Right atrium auricular region (tissue), 2 donors: ENCODE measurements around the gene CKM. TPM values are rescaled to one million over a fixed set of nuclear protein-coding genes. Genes with fewer than 3 reads are reported as not detected.

ENCODE experiments used
- DNase-seq: peaks from one replicate; pipeline ENCODE4 v3.0.0-alpha.2; 2019; ENCODE audit warnings: low spot score
- H3K27ac ChIP-seq, 2 donors: fragments of 200-600 bp; sonication (generic); 1 replicate in 1 of 2; 2 replicates in 1 of 2; pipeline ENCODE4 v1.5.1; 2016 to 2019
- H3K27me3 ChIP-seq, 2 donors: fragments of 200-600 bp; sonication (generic); one replicate each; pipeline versions ENCODE4 v1.5.1 to v1.6.0; 2017 to 2019
- H3K36me3 ChIP-seq: fragments of 200-600 bp; sonication (generic); one replicate; pipeline ENCODE4 v1.5.1; 2016
- H3K4me1 ChIP-seq, 2 donors: fragments of 200-600 bp; sonication (generic); one replicate each; pipeline versions ENCODE4 v1.5.1 to v1.6.0; 2017 to 2019
- H3K4me3 ChIP-seq, 2 donors: fragments of 200-600 bp; sonication (generic); 1 replicate in 1 of 2; 2 replicates in 1 of 2; pipeline ENCODE4 v1.5.1; 2017 to 2019; ENCODE audit warnings: mild to moderate bottlenecking in 1 of 2, moderate library complexity in 1 of 2
- H3K9me3 ChIP-seq, 2 donors: fragments of 200-600 bp; sonication (generic); one replicate each; pipeline ENCODE4 v1.5.1; 2019
- total RNA-seq, 2 donors: library from RNA; depleted of rRNA; stranded (reverse); fragments of >200 nt; gene quantifications; one replicate each; pipeline ENCODE4 v1.1.0, GENCODE V29; 2016
- TF ChIP-seq, protein P1 (sequence below), 2 donors: fragments of 200-600 bp; sonication (generic); IDR thresholded peaks; one replicate each; pipeline ENCODE4 v1.5.1; 2019; ENCODE audit warnings: antibody characterized with exemption in 2 of 2

The CKM gene
- total RNA-seq, 2 donors from 2014 or later, result 3,033 to 6,121 TPM

DNA sequence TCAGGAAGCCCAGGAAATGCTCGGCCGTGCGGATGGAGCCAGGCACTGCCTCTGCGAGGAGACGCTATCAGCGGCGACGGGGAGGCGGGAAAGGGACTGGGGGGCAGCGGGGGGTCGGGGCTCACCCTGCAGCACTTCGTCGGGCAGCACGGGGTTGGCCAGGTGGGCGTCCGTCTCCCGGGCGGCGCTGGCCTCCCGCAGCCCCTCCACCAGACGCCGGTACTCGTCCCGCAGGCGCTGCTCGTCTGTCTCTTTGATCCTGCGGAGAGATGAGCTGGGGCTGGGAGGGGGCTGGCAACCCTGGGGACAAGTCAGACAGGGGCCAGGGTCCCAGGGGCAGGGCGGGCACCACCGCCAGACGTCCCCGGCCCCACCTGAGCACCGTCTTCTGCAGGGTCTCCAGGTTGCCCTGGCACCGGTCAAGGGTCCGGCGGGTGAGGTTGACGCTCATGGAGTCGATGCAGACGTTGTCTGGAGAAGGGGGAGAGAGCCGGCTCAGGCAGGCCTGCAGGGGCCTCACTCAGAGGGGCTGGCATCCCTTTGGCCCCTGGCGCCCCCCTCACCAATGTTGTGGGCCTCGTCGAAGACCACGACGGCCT, 41.3 kb upstream of the CKM start:
- no peaks in the 10 kb centered on the region for H3K27me3 ChIP-seq
- DNase-seq, result no peak
- no peak overlapping the region for H3K4me3 ChIP-seq
- no peak overlapping the region for H3K27ac ChIP-seq
- H3K4me1 ChIP-seq, result no peaks in the 10 kb centered on the region
- TF ChIP-seq, protein P1, sequence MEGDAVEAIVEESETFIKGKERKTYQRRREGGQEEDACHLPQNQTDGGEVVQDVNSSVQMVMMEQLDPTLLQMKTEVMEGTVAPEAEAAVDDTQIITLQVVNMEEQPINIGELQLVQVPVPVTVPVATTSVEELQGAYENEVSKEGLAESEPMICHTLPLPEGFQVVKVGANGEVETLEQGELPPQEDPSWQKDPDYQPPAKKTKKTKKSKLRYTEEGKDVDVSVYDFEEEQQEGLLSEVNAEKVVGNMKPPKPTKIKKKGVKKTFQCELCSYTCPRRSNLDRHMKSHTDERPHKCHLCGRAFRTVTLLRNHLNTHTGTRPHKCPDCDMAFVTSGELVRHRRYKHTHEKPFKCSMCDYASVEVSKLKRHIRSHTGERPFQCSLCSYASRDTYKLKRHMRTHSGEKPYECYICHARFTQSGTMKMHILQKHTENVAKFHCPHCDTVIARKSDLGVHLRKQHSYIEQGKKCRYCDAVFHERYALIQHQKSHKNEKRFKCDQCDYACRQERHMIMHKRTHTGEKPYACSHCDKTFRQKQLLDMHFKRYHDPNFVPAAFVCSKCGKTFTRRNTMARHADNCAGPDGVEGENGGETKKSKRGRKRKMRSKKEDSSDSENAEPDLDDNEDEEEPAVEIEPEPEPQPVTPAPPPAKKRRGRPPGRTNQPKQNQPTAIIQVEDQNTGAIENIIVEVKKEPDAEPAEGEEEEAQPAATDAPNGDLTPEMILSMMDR (IDR thresholded peaks at IDR 0.05), result no peak
- H3K36me3 ChIP-seq, result peaks cover 13% of the 10 kb centered on the region
- no peaks in the 10 kb centered on the region for H3K9me3 ChIP-seq

DNA sequence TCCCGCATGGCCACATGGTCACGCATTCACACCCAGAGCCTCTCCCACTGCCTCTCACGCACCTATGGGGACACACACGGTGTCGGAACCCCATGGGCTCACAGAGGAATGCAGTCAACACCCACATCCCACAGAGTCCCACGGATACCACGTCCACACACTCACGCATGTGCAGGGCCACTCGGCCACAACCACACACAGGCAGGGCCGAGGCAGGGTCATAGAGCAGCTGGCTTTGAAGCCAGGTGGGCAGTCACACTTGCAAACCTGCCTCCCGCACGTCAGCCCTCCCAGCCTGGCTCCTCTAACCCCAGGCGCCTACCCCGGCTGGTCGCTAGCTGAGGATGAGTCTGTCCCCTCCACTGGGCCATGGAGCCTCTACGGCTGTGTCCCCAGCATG, 39.6 kb upstream of the CKM start:
- Histone ChIP-seq H3K4me3 (no peak overlapping the region), H3K27me3 (no peaks in the 10 kb centered on the region), H3K4me1 (no peaks in the 10 kb centered on the region), H3K27ac (no peak overlapping the region), H3K36me3 (peaks cover 13% of the 10 kb centered on the region), H3K9me3 (no peaks in the 10 kb centered on the region)
- TF ChIP-seq, protein P1 (IDR thresholded peaks at IDR 0.05), result no peak
- DNase-seq, result no peak

DNA sequence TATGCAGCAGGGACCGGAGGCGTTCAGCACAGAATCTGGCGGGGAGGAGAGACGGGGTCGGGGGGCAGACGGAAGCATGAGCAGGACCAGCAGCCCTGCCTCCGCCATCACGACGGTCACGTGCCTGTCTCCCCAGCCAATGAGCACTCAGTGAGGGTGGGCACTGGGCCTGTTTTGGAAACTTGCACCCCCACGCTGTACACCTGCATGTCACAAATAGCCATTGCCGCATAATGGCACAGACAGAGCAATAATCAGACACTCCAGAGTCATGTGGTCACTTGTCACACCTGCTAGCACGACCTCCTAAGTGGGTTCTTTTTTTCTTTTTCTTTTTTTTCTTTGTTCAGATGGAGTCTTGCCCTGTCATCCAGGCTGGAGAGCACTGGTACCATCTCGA, 38.9 kb upstream of the CKM start:
- no peak overlapping the region for H3K4me3 ChIP-seq
- TF ChIP-seq, protein P1 (IDR thresholded peaks at IDR 0.05), result no peak
- no peak for DNase-seq
- no peak overlapping the region for H3K27ac ChIP-seq
- no peaks in the 10 kb centered on the region for H3K27me3 ChIP-seq
- H3K36me3 ChIP-seq, result peaks cover 13% of the 10 kb centered on the region
- H3K9me3 ChIP-seq, result no peaks in the 10 kb centered on the region
- no peaks in the 10 kb centered on the region for H3K4me1 ChIP-seq

DNA sequence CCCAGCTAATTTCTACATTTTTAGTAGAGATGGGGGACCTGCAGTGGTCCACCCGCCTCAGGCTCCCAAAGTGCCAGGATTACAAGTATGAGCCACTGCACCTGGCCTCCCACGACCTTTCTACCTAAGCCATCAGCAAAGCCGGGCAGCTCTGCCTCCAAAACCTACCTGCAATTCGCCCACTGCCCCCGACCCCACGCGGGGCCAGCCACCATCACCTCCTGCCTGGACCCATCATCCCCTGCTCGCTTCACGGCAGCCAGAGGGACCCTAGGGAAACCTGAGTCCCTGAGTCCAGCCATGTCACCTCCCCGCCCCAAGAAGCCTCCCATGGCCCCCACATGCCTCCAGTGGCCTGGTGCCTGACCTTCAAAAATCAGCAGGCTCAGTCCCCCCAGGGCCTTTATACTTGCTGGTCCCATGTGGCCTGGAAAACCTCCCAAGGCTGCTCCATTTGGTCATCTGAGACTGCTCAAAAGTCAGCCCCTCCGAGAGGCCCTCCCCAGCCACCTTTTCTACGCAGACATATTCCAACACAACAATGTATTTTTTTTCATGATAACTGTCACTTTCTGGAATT, 35.6 kb upstream of the CKM start:
- no peaks in the 10 kb centered on the region for H3K27me3 ChIP-seq
- H3K9me3 ChIP-seq, result no peaks in the 10 kb centered on the region
- TF ChIP-seq, protein P1 (IDR thresholded peaks at IDR 0.05), result no peak
- peaks cover 9% of the 10 kb centered on the region for H3K36me3 ChIP-seq
- DNase-seq, result no peak
- H3K27ac ChIP-seq, result no peak overlapping the region
- H3K4me1 ChIP-seq, result no peaks in the 10 kb centered on the region
- H3K4me3 ChIP-seq, result no peak overlapping the region

DNA sequence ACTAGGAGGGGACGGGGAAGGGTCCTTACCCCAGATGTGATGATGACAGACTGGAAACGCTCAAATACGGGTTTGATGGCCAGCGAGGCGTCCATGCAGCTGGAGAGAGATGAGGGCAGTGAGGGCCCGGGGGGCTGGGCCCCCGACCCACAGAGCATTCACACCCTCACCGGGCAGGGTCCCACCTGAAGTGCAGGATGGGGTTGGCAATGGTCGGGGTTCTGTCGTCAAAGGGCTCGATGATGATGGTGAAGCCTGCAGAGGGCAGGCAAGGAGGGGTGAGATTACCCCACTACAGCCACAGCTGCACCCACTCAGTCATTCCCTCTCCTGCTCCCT, 34.7 kb upstream of the CKM start:
- Histone ChIP-seq H3K4me1 (no peaks in the 10 kb centered on the region), H3K27me3 (no peaks in the 10 kb centered on the region), H3K36me3 (peaks cover 13% of the 10 kb centered on the region), H3K27ac (no peak overlapping the region), H3K9me3 (no peaks in the 10 kb centered on the region), H3K4me3 (no peak overlapping the region)
- TF ChIP-seq, protein P1 (IDR thresholded peaks at IDR 0.05), result no peak
- DNase-seq, result no peak
